ENCODE results near the gene NLRP5.

- TF ChIP-seq CTCF (IDR thresholded peaks at IDR 0.05), result no peak
- no peak for TF ChIP-seq POLR2AphosphoS5 (IDR thresholded peaks at IDR 0.05; ENCODE audit: low read depth, low read length)
- no peak for TF ChIP-seq TCF7L2 (IDR thresholded peaks at IDR 0.05; ENCODE audit: low read depth, low read length)
- TF ChIP-seq REST (IDR thresholded peaks at IDR 0.05; ENCODE audit: insufficient read depth in 1 of 2, low read depth in 2 of 2, low read length in 1 of 2), result no peak
- TF ChIP-seq SIN3A (IDR thresholded peaks at IDR 0.05; ENCODE audit: borderline replicate concordance, insufficient read depth, low read depth, low read length), result no peak
These were observed 46.3 kb upstream of the NLRP5 start for GRCh38 chr19:55940306-55940705.
